Osteocyte (in vitro differentiated cells): ENCODE data around the gene MXD3. TPM values are rescaled to one million over a fixed set of nuclear protein-coding genes. Genes with fewer than 3 reads are reported as not detected.
A peak's percentile ranks its signal among the peaks of the same experiment; 100 is the strongest.

Experiments used
- DNase-seq: peaks from one replicate; pipeline ENCODE4 v3.0.0; 2021; ENCODE audit warnings: mixed read lengths; ENCODE audit not compliant: unreplicated experiment; ENCODE audit errors: extremely low spot score
- H3K27ac Mint-ChIP-seq: one replicate; pipeline ENCODE4 v1.8.0; 2021; ENCODE audit warnings: mild to moderate bottlenecking, mixed read lengths; ENCODE audit not compliant: unreplicated experiment
- H3K27me3 Mint-ChIP-seq: one replicate; pipeline ENCODE4 v1.8.0; 2021; ENCODE audit warnings: mixed read lengths; ENCODE audit not compliant: unreplicated experiment
- H3K36me3 Mint-ChIP-seq: one replicate; pipeline ENCODE4 v1.8.0; 2021; ENCODE audit warnings: mixed read lengths; ENCODE audit not compliant: unreplicated experiment
- H3K4me1 Mint-ChIP-seq: one replicate; pipeline ENCODE4 v1.8.0; 2021; ENCODE audit warnings: mixed read lengths; ENCODE audit not compliant: unreplicated experiment
- H3K4me3 Mint-ChIP-seq: one replicate; pipeline ENCODE4 v1.8.0; 2021; ENCODE audit warnings: mild to moderate bottlenecking, moderate library complexity, mixed read lengths; ENCODE audit not compliant: unreplicated experiment
- H3K9me3 Mint-ChIP-seq: one replicate; pipeline ENCODE4 v1.8.0; 2021; ENCODE audit warnings: mixed read lengths; ENCODE audit not compliant: unreplicated experiment
- CTCF ChIP-seq: fragments of 200-600 bp; sonication (generic); IDR thresholded peaks from 2 replicates; pipeline ENCODE4 v1.5.0; 2021; ENCODE audit warnings: antibody characterized with exemption, mild to moderate bottlenecking, moderate library complexity
- total RNA-seq: library from RNA; stranded (reverse); gene quantifications from 2 replicates; pipeline ENCODE4 v1.2.1, GENCODE V29; 2021

MXD3 gene
- total RNA-seq, 1 donor from 2014 or later, result 11.1 TPM

- Mint-ChIP-seq H3K9me3 (no peaks in the 10 kb centered on the region), H3K27me3 (no peaks in the 10 kb centered on the region), H3K4me1 (no peaks in the 10 kb centered on the region), H3K4me3 (no peak overlapping the region), H3K27ac (no peak overlapping the region), H3K36me3 (peaks cover 38% of the 10 kb centered on the region)
- TF ChIP-seq CTCF, result peak; percentile 17
- no peak for DNase-seq
Measured at GRCh38 chr5:177336112-177336511, 24.4 kb upstream of the MXD3 start.

DNA sequence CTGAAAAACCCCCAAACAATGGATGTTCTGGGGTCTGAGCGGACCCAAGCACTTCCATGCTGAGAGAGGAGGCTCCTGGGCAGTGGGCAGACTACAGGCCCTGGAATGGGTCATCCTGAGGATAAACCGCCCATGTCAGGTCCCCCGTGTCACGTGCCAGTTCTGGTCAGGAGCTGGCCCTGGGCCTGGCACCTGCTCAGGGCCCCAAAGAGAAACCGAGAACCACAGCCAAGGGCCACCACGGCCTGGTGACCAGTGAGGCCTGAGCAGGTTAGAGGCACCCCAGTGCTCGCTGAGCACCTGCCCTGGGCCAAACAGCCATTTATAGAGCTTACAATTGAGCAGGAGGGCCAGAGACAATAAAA is 24.0 kb upstream of the MXD3 start:
- Mint-ChIP-seq H3K4me1 (no peaks in the 10 kb centered on the region), H3K36me3 (peaks cover 40% of the 10 kb centered on the region), H3K4me3 (no peak overlapping the region), H3K27me3 (no peaks in the 10 kb centered on the region), H3K9me3 (no peaks in the 10 kb centered on the region), H3K27ac (no peak overlapping the region)
- DNase-seq, result no peak
- TF ChIP-seq CTCF, result no peak

DNA sequence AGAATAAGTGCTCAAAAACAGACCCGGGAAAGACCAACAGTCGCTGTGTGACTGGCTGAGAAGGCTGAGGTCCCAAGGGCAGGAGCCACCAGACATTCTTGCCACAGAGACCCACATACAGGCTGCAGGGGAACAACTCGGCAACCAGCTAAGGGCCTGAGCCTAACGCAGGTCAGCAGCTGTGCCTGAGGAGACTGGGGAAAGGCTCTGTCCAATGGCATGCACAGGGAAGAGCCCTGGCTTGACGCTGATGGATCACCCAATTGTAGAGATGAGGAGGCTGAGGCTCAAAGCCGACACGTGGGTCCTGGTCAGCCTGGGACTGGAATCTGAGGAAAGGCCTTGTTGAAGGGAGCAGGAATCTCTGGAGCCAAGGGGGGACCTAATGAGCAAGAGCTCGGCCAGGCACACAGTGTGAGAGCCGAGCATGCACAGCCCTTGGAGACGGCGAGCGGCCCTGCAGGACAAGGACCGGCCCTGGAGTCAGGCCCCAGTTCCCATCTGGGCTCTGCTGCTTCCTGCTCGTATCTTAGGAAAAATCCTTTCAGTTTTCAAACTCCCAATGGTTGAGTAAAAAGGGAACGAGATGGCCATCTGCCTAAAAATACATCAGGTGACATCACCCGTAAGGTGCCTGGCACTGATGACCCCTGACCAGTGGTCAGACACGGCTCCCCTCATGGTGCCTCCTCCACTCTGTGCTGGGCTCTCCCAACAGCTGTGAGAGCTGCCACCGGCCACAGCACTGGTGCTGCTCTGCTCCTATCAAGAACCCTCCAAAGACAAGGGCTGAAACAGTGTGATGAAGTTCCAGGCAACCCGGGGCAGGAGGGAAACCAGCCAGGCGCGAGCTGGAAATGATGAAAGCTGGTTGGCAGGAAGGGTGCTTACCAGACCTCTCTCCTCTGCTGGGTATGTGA is 23.3 kb upstream of the MXD3 start:
- Mint-ChIP-seq H3K9me3 (no peaks in the 10 kb centered on the region), H3K27me3 (no peaks in the 10 kb centered on the region), H3K4me1 (no peaks in the 10 kb centered on the region), H3K27ac (no peak overlapping the region), H3K4me3 (no peak overlapping the region), H3K36me3 (peaks cover 47% of the 10 kb centered on the region)
- no peak for DNase-seq
- TF ChIP-seq CTCF, result no peak

DNA sequence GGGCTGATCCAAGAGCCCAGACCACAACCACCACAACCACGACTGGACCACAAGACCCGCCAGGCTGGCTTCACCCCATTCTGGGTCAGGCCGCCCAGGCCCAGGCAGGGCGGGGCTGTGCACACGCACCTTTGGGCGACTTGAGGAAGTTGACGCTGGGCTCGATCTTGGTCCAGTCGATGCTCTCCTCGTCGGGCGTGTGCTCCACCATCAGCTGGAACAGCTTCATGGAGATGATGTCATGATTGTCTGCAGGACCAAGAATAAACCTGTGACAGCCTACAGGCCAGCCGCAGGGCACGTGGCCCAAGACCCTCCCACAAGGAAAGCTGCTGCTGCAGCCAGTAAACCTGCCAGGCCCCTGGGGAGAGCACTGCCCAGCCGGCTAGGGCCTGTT is 22.5 kb upstream of the MXD3 start:
- DNase-seq, result no peak

More for the DNA sequence above, 22.5 kb upstream of the MXD3 start:
- peaks cover 47% of the 10 kb centered on the region for H3K36me3 Mint-ChIP-seq
- H3K4me1 Mint-ChIP-seq, result no peaks in the 10 kb centered on the region
- H3K27ac Mint-ChIP-seq, result no peak overlapping the region
- no peaks in the 10 kb centered on the region for H3K9me3 Mint-ChIP-seq
- H3K27me3 Mint-ChIP-seq, result no peaks in the 10 kb centered on the region
- no peak overlapping the region for H3K4me3 Mint-ChIP-seq
- no peak for TF ChIP-seq CTCF
